K562 (cell line): ENCODE measurements around the gene RANGAP1. TPM values are rescaled to one million over a fixed set of nuclear protein-coding genes. Genes with fewer than 3 reads are reported as not detected.

Experiments
- ATAC-seq: fragments of 200-7000 bp; cut with Tn5 transposase; 3 replicates; pipeline ENCODE4 v1.9.1; 2020; ENCODE audit warnings: moderate library complexity
- BruUV-seq: library from RNA; stranded (reverse); fragments of 400-500 nt; replicated peaks from 2 replicates; lab custom pipeline; 2021; lab: Mats Ljungman, UMichigan
- CTCF ChIA-PET: fragments of 300-600 bp; formaldehyde crosslinking; extraction: SDS; loops from one replicate; lab custom pipeline; 2021; ENCODE audit warnings: low intra/inter-chr PET ratio; lab: Yijun Ruan, JAX
- POLR2A ChIA-PET: fragments of 300-600, 350-650 bp; sonication (Branson Sonifier 250); formaldehyde crosslinking; extraction: SDS; loops from one replicate; lab custom pipeline; 2021; ENCODE audit warnings: antibody characterized with exemption, inconsistent platforms; lab: Yijun Ruan, JAX
- DNase-seq, 4 experiments: peaks; one replicate each; pipeline versions ENCODE4 v3.0.0 to v3.0.0-alpha.2; 2011 to 2018; ENCODE audit warnings: low spot score in 3 of 4, mixed read lengths in 3 of 4; ENCODE audit errors: extremely low read depth in 1 of 4
- FAIRE-seq: peaks from 2 replicates; lab custom pipeline; 2011; peaks lifted over from hg19 to GRCh38; lab: Jason Lieb, UNC
- H2AFZ ChIP-seq: 2 replicates; pipeline ENCODE4 v1.6.0; 2011; ENCODE audit warnings: low read depth, low read length, control low read depth, inconsistent platforms
- H3K27ac ChIP-seq: fragments of 200-600 bp; 3 replicates; pipeline ENCODE4 v1.8.0; 2011; ENCODE audit warnings: low read depth, mild to moderate bottlenecking, control low read depth, inconsistent platforms, low read length, moderate library complexity, mixed read lengths; ENCODE audit errors: extremely low read depth
- H3K27me3 ChIP-seq, 2 experiments: fragments of 300-600 bp in 1 of 2; 2 replicates in 1 of 2; 3 replicates in 1 of 2; pipeline versions ENCODE4 v1.6.0 to v1.8.0; 2011; ENCODE audit warnings: inconsistent platforms in 2 of 2, low read length in 2 of 2, mild to moderate bottlenecking in 1 of 2, mixed read lengths in 1 of 2, moderate library complexity in 1 of 2; ENCODE audit not compliant: control insufficient read depth in 2 of 2, insufficient read depth in 2 of 2
- H3K36me3 ChIP-seq: fragments of 300-600 bp; 3 replicates; pipeline ENCODE4 v1.8.0; 2011; ENCODE audit warnings: mild to moderate bottlenecking, low read length, inconsistent platforms; ENCODE audit not compliant: control insufficient read depth, insufficient read depth
- H3K4me1 ChIP-seq, 2 experiments: fragments of 200-600 bp in 1 of 2; replicated peaks in 1 of 2; 2 replicates in 1 of 2; 3 replicates in 1 of 2; pipeline versions ENCODE4 v1.5.1 to v1.8.0; 2011; ENCODE audit warnings: inconsistent platforms in 2 of 2, low read length in 2 of 2, mild to moderate bottlenecking in 1 of 2, mixed read lengths in 1 of 2, moderate library complexity in 1 of 2; ENCODE audit not compliant: control insufficient read depth in 2 of 2, insufficient read depth in 2 of 2
- H3K4me2 ChIP-seq: 2 replicates; pipeline ENCODE4 v1.6.1; 2011; ENCODE audit warnings: low read length, control low read depth, inconsistent platforms, mixed read lengths; ENCODE audit not compliant: insufficient read depth
- H3K4me3 ChIP-seq: fragments of 200-600 bp; sonication (generic), shearing (Covaris generic); 2 replicates; pipeline ENCODE4 v1.5.1; 2016; ENCODE audit warnings: control low read depth, inconsistent platforms
- H3K79me2 ChIP-seq: fragments of 200-600 bp; 3 replicates; pipeline ENCODE4 v1.8.0; 2011; ENCODE audit warnings: low read length, inconsistent platforms; ENCODE audit not compliant: control insufficient read depth, insufficient read depth
- H3K9ac ChIP-seq, 2 experiments: 2 replicates each; pipeline versions ENCODE4 v1.6.0 to v1.6.1; 2011; ENCODE audit warnings: low read depth in 2 of 2, low read length in 2 of 2, control low read depth in 1 of 2, inconsistent platforms in 1 of 2, mild to moderate bottlenecking in 1 of 2, mixed read lengths in 1 of 2; ENCODE audit not compliant: insufficient read depth in 1 of 2
- H3K9me1 ChIP-seq: one replicate; pipeline ENCODE4 v1.6.0; 2011; ENCODE audit warnings: inconsistent platforms, mild to moderate bottlenecking, low read length, moderate library complexity; ENCODE audit not compliant: control insufficient read depth, insufficient read depth
- H3K9me3 ChIP-seq: replicated peaks from 2 replicates; pipeline ENCODE4 v1.5.1; 2011; ENCODE audit warnings: low read depth, low read length, inconsistent platforms; ENCODE audit not compliant: control insufficient read depth, insufficient read depth
- H4K20me1 ChIP-seq: replicated peaks from 2 replicates; pipeline ENCODE4 v1.6.1; 2011; ENCODE audit warnings: low read length, inconsistent platforms, mixed read lengths; ENCODE audit not compliant: control insufficient read depth, insufficient read depth
- BRD9 ChIP-seq: fragments of 450-650 bp; IDR thresholded peaks from 2 replicates; pipeline ENCODE4 v1.6.1; 2018; ENCODE audit warnings: low read depth; ENCODE audit not compliant: partially characterized antibody
- CHCHD3 ChIP-seq: fragments of 250-450 bp; sonication (Bioruptor Pico); IDR thresholded peaks from 2 replicates; pipeline ENCODE4 v2.1.2; 2022; ENCODE audit warnings: mild to moderate bottlenecking
- EHMT2 ChIP-seq: fragments of 450-650 bp; IDR thresholded peaks from 2 replicates; pipeline ENCODE4 v1.6.1; 2018; ENCODE audit warnings: antibody characterized with exemption
- MEIS2 ChIP-seq: fragments of 450-650 bp; IDR thresholded peaks from 2 replicates; pipeline ENCODE4 v1.6.1; 2014; ENCODE audit warnings: mild to moderate bottlenecking; ENCODE audit not compliant: partially characterized antibody
- PHF20 ChIP-seq: fragments of 450-650 bp; IDR thresholded peaks from 2 replicates; pipeline ENCODE4 v1.6.1; 2018; ENCODE audit not compliant: partially characterized antibody
- TFAM ChIP-seq: fragments of 250-450 bp; sonication (Bioruptor Pico); conservative IDR thresholded peaks from 2 replicates; pipeline ENCODE4 v1.5.0; 2021; ENCODE audit warnings: mild to moderate bottlenecking, moderate library complexity
- TRIM28 ChIP-seq: fragments of 450-650 bp; IDR thresholded peaks from 2 replicates; pipeline ENCODE4 v1.6.1; 2017
- ZNF217 ChIP-seq: sonication (generic); formaldehyde crosslinking; IDR thresholded peaks from 2 replicates; pipeline ENCODE4 v1.8.0; 2022; ENCODE audit warnings: mild to moderate bottlenecking, missing genetic modification reagents
- ZNF253 ChIP-seq: fragments of 250-450 bp; sonication (Bioruptor Pico); conservative IDR thresholded peaks from 2 replicates; pipeline ENCODE4 v1.6.1; 2021; ENCODE audit warnings: mild to moderate bottlenecking
- whole genome bisulfite sequencing: fragments of 100-300 bp; shearing (Covaris generic); methylation state at CpG from one replicate; pipeline ENCODE4 v1.1.6; 2016; ENCODE audit warnings: low coverage, mixed read lengths; ENCODE audit not compliant: insufficient coverage; ENCODE audit errors: missing lambda C conversion rate; 5-methylcytosine and 5-hydroxymethylcytosine counted together
- in situ Hi-C: fragments of 300-500 bp; cut with MboI; formaldehyde crosslinking; loops from 4 replicates; pipeline ENCODE4 v1.15.0; 2018; ENCODE audit warnings: inconsistent platforms, mixed read lengths
- intact Hi-C: fragments of 100-400 bp; cut with micrococcal nuclease; formaldehyde crosslinking; loops from 2 replicates; pipeline ENCODE4 v1.14.2; 2022
- polyA plus RNA-seq, 8 experiments: library from polyadenylated mRNA; depleted of rRNA in 4 of 8; stranded (reverse) in 5 of 8; unstranded in 3 of 8; fragments of >200 nt; fragmentation: Nextera tagmentation in 2 of 8; fragmentation: Illumina TruSeq in 1 of 8; extraction: Ambion mirVana in 2 of 8; extraction: Trizol in 1 of 8; gene quantifications; 2 replicates each; pipeline versions ENCODE4 v1.2.1 to v1.2.3, GENCODE V29; 2011 to 2014; ENCODE audit warnings: inconsistent platforms in 1 of 8, missing spikeins in 1 of 8
- total RNA-seq, 7 experiments: library from RNA; depleted of rRNA in 6 of 7; stranded (reverse); fragments of >200 nt in 6 of 7; fragmentation: Illumina TruSeq in 2 of 7; extraction: Trizol in 2 of 7; gene quantifications; 2 replicates each; pipeline versions ENCODE4 v1.2.1 to v1.2.3, GENCODE V29; 2011 to 2021; ENCODE audit warnings: low replicate concordance in 1 of 7
- TF ChIP-seq, protein P1 (sequence below): fragments of 250-450 bp; sonication (Bioruptor Pico); IDR thresholded peaks from 2 replicates; pipeline ENCODE4 v1.8.0; 2021; ENCODE audit warnings: borderline replicate concordance, mild to moderate bottlenecking, moderate library complexity; ENCODE audit not compliant: poor library complexity, severe bottlenecking
- TF ChIP-seq, protein P2 (sequence below): fragments of 450-650 bp; IDR thresholded peaks from 2 replicates; pipeline ENCODE4 v1.6.1; 2014; ENCODE audit warnings: low read depth, mild to moderate bottlenecking, moderate library complexity, borderline replicate concordance
- TF ChIP-seq, protein P3 (sequence below), 2 experiments: fragments of 450-650 bp in 1 of 2; sonication (generic) in 1 of 2; formaldehyde crosslinking in 1 of 2; IDR thresholded peaks; 2 replicates each; pipeline versions ENCODE4 v1.7.1 to v1.9.0; 2016 to 2022; ENCODE audit warnings: inconsistent platforms in 1 of 2, mild to moderate bottlenecking in 1 of 2, missing genetic modification reagents in 1 of 2

The RANGAP1 gene
- total and polyA plus RNA-seq, 9 of the 15 experiments (the other 6 are each of a cell fraction or from before 2014, with no cell fraction given): 2.1 to 104 (median 50.6) TPM

DNA sequence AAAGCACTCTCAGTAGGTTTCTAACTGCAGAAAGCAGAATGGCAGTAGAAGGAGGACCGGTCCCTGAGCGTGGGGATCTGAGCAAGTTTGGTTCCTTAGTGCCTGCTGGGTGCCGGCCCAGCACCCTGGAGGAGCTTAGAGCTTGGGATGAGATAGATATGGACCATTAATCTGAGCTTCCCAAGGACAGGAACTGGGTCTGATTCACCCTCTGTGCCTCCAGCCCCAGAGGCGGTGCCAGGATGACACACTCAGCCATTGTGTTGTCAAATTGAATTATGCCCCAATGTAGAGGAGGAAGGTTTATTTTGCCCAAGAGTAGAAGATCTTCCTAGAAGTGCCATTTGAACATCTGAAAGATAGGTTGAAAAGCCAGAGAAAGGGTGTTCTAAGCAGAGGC lies 19.7 kb upstream of the RANGAP1 start:
- H3K27ac ChIP-seq: 0 out of 3 replicates have a peak overlapping the region, but pooled peaks have one; percentile 9
- TF ChIP-seq, protein P1, sequence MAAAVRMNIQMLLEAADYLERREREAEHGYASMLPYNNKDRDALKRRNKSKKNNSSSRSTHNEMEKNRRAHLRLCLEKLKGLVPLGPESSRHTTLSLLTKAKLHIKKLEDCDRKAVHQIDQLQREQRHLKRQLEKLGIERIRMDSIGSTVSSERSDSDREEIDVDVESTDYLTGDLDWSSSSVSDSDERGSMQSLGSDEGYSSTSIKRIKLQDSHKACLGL (CRISPR knock-in tag): no peak
- TF ChIP-seq TRIM28 (no peak), TFAM (CRISPR knock-in tag) (no peak), ZNF253 (no peak), BRD9 (no peak), MEIS2 (no peak), ZNF217 (no peak), PHF20 (no peak), CHCHD3 (CRISPR knock-in tag) (no peak), EHMT2 (no peak)
- TF ChIP-seq, protein P2, sequence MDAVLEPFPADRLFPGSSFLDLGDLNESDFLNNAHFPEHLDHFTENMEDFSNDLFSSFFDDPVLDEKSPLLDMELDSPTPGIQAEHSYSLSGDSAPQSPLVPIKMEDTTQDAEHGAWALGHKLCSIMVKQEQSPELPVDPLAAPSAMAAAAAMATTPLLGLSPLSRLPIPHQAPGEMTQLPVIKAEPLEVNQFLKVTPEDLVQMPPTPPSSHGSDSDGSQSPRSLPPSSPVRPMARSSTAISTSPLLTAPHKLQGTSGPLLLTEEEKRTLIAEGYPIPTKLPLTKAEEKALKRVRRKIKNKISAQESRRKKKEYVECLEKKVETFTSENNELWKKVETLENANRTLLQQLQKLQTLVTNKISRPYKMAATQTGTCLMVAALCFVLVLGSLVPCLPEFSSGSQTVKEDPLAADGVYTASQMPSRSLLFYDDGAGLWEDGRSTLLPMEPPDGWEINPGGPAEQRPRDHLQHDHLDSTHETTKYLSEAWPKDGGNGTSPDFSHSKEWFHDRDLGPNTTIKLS: no peak
- TF ChIP-seq, protein P3, sequence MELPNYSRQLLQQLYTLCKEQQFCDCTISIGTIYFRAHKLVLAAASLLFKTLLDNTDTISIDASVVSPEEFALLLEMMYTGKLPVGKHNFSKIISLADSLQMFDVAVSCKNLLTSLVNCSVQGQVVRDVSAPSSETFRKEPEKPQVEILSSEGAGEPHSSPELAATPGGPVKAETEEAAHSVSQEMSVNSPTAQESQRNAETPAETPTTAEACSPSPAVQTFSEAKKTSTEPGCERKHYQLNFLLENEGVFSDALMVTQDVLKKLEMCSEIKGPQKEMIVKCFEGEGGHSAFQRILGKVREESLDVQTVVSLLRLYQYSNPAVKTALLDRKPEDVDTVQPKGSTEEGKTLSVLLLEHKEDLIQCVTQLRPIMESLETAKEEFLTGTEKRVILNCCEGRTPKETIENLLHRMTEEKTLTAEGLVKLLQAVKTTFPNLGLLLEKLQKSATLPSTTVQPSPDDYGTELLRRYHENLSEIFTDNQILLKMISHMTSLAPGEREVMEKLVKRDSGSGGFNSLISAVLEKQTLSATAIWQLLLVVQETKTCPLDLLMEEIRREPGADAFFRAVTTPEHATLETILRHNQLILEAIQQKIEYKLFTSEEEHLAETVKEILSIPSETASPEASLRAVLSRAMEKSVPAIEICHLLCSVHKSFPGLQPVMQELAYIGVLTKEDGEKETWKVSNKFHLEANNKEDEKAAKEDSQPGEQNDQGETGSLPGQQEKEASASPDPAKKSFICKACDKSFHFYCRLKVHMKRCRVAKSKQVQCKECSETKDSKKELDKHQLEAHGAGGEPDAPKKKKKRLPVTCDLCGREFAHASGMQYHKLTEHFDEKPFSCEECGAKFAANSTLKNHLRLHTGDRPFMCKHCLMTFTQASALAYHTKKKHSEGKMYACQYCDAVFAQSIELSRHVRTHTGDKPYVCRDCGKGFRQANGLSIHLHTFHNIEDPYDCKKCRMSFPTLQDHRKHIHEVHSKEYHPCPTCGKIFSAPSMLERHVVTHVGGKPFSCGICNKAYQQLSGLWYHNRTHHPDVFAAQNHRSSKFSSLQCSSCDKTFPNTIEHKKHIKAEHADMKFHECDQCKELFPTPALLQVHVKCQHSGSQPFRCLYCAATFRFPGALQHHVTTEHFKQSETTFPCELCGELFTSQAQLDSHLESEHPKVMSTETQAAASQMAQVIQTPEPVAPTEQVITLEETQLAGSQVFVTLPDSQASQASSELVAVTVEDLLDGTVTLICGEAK (IDR thresholded peaks at IDR 0.05): no peak
- TF ChIP-seq, protein P3 (CRISPR knock-in tag; IDR thresholded peaks at IDR 0.05): no peak
- no peaks in the 10 kb centered on the region for H4K20me1 ChIP-seq
- H2AFZ ChIP-seq: no peak overlapping the region
- ChIA-PET POLR2A (interaction anchor here (0.6 kb wide), 1 partner anchor 1078 kb away, joined by 3 read pairs; no protein-coding TSS in a partner anchor), CTCF (interaction anchor here (0.7 kb wide), 1 partner anchor 63 kb away, joined by 5 read pairs; no protein-coding TSS in a partner anchor)
- DNase-seq (no peak), FAIRE-seq (no peak), ATAC-seq (no peak)
- in situ Hi-C loops: no loop called here
- WGBS: 71% methylated on average over 4 of the region's 4 CpGs
- H3K36me3 ChIP-seq: peaks cover 35% of the 10 kb centered on the region; the same call in 2 of the 3 replicates
- H3K9me3 ChIP-seq: no peaks in the 10 kb centered on the region
- no TSS peak for BruUV-seq
- H3K27me3 ChIP-seq: no peaks in the 10 kb centered on the region
- peaks cover 90% of the 10 kb centered on the region for H3K79me2 ChIP-seq
- H3K9ac ChIP-seq: peak overlapping the region in 1 of 2 experiments; percentile 14; a peak in 1 of 4 replicates
- peaks cover 25 to 26% of the 10 kb centered on the region in 2 experiments; a peak in 4 of 5 replicates for H3K4me1 ChIP-seq
- H3K4me3 ChIP-seq: no peak overlapping the region
- H3K4me2 ChIP-seq: no peak overlapping the region
- H3K9me1 ChIP-seq: no peaks in the 10 kb centered on the region
- intact Hi-C loops: loop anchor here (10.0 kb wide), 1 partner anchor 381 kb away; no protein-coding TSS in a partner anchor
